ENCODE results near the gene SAXO1.

Gene SAXO1

GRCh38 chr9:18969128-18969527, 63.9 kb downstream of the SAXO1 start:
- H3K27ac ChIP-seq, result no peak overlapping the region
- no peak for TF ChIP-seq CTCF (conservative IDR thresholded peaks at IDR 0.05)

DNA sequence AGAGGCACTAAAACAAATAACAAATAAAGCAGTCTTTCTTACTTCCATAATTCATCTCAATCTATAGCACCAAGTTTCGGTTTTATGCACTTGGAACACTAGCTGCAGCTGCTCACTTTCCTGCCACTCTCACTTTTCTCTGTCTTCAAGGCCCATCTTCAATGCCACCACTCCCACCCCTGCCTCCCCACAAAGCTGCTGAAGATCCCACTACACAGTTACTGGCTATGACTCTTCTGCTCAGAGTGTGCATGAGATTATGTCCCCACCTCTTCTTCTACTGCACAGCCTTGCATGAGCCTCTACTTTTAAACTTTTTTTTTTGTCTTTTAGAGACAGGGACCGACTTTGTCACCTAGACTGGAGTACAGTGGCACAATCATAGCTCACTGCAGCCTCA, 77.4 kb downstream of the SAXO1 start:
- no peak for TF ChIP-seq CTCF (conservative IDR thresholded peaks at IDR 0.05)
- no peak overlapping the region for H3K27ac ChIP-seq

GRCh38 chr9:18951936-18952335, 81.1 kb downstream of the SAXO1 start:
- H3K27ac ChIP-seq, result no peak overlapping the region
- TF ChIP-seq CTCF (conservative IDR thresholded peaks at IDR 0.05), result no peak

DNA sequence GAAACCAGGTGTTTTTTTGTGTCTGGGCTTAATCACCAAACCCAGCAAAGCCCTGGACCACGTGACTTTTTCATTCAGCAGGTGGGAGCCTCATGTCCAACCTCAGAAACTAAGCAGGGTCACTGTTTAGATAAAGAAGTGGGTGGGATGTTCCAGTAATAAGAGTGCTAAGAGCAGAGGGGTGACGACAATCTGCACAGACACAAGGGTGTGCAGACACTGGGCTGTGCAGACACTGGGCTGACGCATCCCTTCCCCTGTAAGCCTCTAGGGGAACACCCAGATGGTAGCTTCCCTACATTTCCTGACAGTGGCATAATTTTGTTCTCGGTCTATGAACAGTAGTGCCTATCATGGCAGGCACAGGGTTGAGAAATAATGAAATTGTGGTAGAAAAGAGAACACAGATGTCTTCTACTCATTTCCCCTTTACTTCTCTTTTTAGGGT, 85.1 kb downstream of the SAXO1 start:
- no peak overlapping the region for H3K27ac ChIP-seq
- TF ChIP-seq CTCF (conservative IDR thresholded peaks at IDR 0.05), result no peak

- no peak for TF ChIP-seq CTCF (conservative IDR thresholded peaks at IDR 0.05)
- H3K27ac ChIP-seq, result peak overlapping the region; percentile 86
These were observed 90.2 kb downstream of the SAXO1 start for GRCh38 chr9:18942801-18943200.

- H3K27ac ChIP-seq, result peak overlapping the region; percentile 86; the same call in 1 of the 2 replicates
- no peak for TF ChIP-seq CTCF (conservative IDR thresholded peaks at IDR 0.05)
These were observed 91.8 kb downstream of the SAXO1 start for GRCh38 chr9:18941060-18941740.

DNA sequence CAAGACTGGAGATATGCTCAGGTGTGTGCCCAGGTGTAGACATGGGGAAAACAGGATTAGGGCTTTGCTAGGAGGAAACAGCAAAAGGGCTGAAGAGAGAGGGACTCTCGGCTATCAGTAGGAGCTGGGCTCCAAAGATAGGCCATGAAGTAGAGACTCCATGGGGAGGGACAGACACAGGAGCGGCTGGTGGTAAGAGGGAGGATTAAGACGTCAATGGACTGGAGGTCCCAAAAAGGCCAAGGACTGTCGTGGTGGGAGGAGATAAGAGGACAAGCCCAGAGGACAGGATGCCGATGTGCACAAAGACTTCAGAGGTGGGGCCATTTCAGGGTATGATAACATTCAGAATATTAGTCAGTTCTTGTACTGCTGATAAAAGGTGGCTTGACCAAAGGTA, 93.1 kb downstream of the SAXO1 start:
- no peak for TF ChIP-seq CTCF (conservative IDR thresholded peaks at IDR 0.05)

More for the DNA sequence above, 93.1 kb downstream of the SAXO1 start:
- H3K27ac ChIP-seq, result no peak overlapping the region

Measured in VCaP (cell line).